Measurements from ENCODE around the gene TAF1C. TPM values are rescaled to one million over a fixed set of nuclear protein-coding genes. Genes with fewer than 3 reads are reported as not detected.

The TAF1C gene
- total and polyA plus RNA-seq, 2 of the 8 experiments (the other 6 are each of a cell fraction or from before 2014, with no cell fraction given) = 44.6 to 63.8 TPM

- Histone ChIP-seq H3K18ac (ENCODE audit: extremely low read depth, low read length) (no peak overlapping the region), H3K36me3 (ENCODE audit: control insufficient read depth in 2 of 4, insufficient read depth in 4 of 4, low read length in 3 of 4) (no peaks in the 10 kb centered on the region), H4K5ac (ENCODE audit: insufficient read length, low read depth, low read length) (no peak overlapping the region), H2BK20ac (ENCODE audit: low read length) (no peak overlapping the region), H3K9me3 (ENCODE audit: insufficient read depth in 2 of 2, low read depth in 1 of 2, low read length in 1 of 2) (no peaks in the 10 kb centered on the region), H3K23ac (ENCODE audit: insufficient read length) (no peak overlapping the region), H3K27ac (ENCODE audit: low read depth, low read length) (no peak overlapping the region), H3K4ac (replicated peaks; ENCODE audit: insufficient read length, low read depth, low read length) (no peak overlapping the region), H2AK5ac (ENCODE audit: low read depth, low read length) (no peak overlapping the region), H2BK12ac (ENCODE audit: low read depth, low read length) (no peak overlapping the region), H2BK5ac (ENCODE audit: low read depth, low read length) (no peak overlapping the region), H3K9ac (replicated peaks in 1 of 4; ENCODE audit: extremely low read depth in 1 of 4, low read depth in 3 of 4, low read length in 3 of 4) (no peak overlapping the region), H3K79me1 (ENCODE audit: low read depth, low read length) (no peaks in the 10 kb centered on the region), H3K4me2 (ENCODE audit: insufficient read depth in 1 of 2, low read depth in 2 of 2, low read length in 2 of 2) (no peak overlapping the region), H3K23me2 (ENCODE audit: low read depth, low read length) (no peaks in the 10 kb centered on the region), H3K56ac (replicated peaks; ENCODE audit: insufficient read length, low read depth, low read length) (no peak overlapping the region), H2AFZ (ENCODE audit: low read length) (no peak overlapping the region), H4K20me1 (replicated peaks in 1 of 2; ENCODE audit: control insufficient read depth in 1 of 2, insufficient read depth in 2 of 2, low read length in 2 of 2) (no peaks in the 10 kb centered on the region), H3K4me3 (ENCODE audit: extremely low read depth in 1 of 4, insufficient read depth in 2 of 4, low read depth in 3 of 4, low read length in 4 of 4) (no peak overlapping the region), H4K8ac (ENCODE audit: extremely low read depth, insufficient read depth, low read length) (no peak overlapping the region), H2BK120ac (replicated peaks; ENCODE audit: low read depth, low read length) (no peak overlapping the region), H3K27me3 (replicated peaks in 1 of 4; ENCODE audit: control insufficient read depth in 3 of 4, extremely low read depth in 1 of 4, insufficient read depth in 3 of 4, low read length in 3 of 4) (no peaks in the 10 kb centered on the region), H3K79me2 (ENCODE audit: control insufficient read depth in 1 of 2, insufficient read depth in 2 of 2, low read length in 2 of 2) (no peaks in the 10 kb centered on the region), H3K4me1 (replicated peaks in 1 of 4; ENCODE audit: control insufficient read depth in 3 of 4, insufficient read depth in 4 of 4, low read length in 3 of 4) (peaks cover 0 to 5% (median 0%) of the 10 kb centered on the region in 4 experiments; a peak in 2 of 7 replicates), H4K91ac (replicated peaks; ENCODE audit: insufficient read length, low read length) (no peak overlapping the region), H3K14ac (ENCODE audit: insufficient read length) (no peak overlapping the region), H2BK15ac (ENCODE audit: low read length) (no peak overlapping the region)
- no peak for FAIRE-seq
- no peak for TF ChIP-seq RAD21 (IDR thresholded peaks at IDR 0.05 in 1 of 2, conservative IDR thresholded peaks at IDR 0.05 in 1 of 2; ENCODE audit: low read depth in 2 of 2, low read length in 2 of 2)
- no peak for TF ChIP-seq HDAC6 (IDR thresholded peaks at IDR 0.05; ENCODE audit: low read depth, low read length)
- TF ChIP-seq SAP30 (IDR thresholded peaks at IDR 0.05; ENCODE audit: insufficient read depth, insufficient replicate concordance, low read length) = no peak
- TF ChIP-seq GTF2F1 (IDR thresholded peaks at IDR 0.05; ENCODE audit: borderline replicate concordance, low read depth, low read length) = no peak
- no peak for TF ChIP-seq SP1 (IDR thresholded peaks at IDR 0.05; ENCODE audit: low read depth, low read length)
- TF ChIP-seq CEBPB (IDR thresholded peaks at IDR 0.05; ENCODE audit: low read depth, low read length) = no peak
- CTCF ChIA-PET (ENCODE audit: partially characterized antibody) = interaction anchor here (0.6 to 1.3 kb wide), 3 partner anchors 18 to 274 kb away, joined by 3 to 4 read pairs (median 3); no protein-coding TSS in a partner anchor
- 87% methylated on average over 2 of the region's 2 CpGs; no CpG with 5 or more reads in 1 of the 2 experiments for WGBS, 2 experiments (ENCODE audit: extremely low coverage in 1 of 2, insufficient coverage in 1 of 2, insufficient read length in 1 of 2, insufficient replicate concordance in 2 of 2, low coverage in 1 of 2, low lambda C conversion rate in 2 of 2, missing lambda C conversion rate in 1 of 2)
- no peak for DNase-seq (ENCODE audit: low read depth in 1 of 2, low spot score in 2 of 2)
- POLR2A ChIA-PET (ENCODE audit: partially characterized antibody) = no interaction called here
Observed at GRCh38 chr16:84209989-84210388, 23.1 kb upstream of the TAF1C start.
